ENCODE results near the gene CD40. TPM values are rescaled to one million over a fixed set of nuclear protein-coding genes. Genes with fewer than 3 reads are reported as not detected.

CD40 gene
- total RNA-seq, 1 donor from 2014 or later, result 14.0 TPM

DNA sequence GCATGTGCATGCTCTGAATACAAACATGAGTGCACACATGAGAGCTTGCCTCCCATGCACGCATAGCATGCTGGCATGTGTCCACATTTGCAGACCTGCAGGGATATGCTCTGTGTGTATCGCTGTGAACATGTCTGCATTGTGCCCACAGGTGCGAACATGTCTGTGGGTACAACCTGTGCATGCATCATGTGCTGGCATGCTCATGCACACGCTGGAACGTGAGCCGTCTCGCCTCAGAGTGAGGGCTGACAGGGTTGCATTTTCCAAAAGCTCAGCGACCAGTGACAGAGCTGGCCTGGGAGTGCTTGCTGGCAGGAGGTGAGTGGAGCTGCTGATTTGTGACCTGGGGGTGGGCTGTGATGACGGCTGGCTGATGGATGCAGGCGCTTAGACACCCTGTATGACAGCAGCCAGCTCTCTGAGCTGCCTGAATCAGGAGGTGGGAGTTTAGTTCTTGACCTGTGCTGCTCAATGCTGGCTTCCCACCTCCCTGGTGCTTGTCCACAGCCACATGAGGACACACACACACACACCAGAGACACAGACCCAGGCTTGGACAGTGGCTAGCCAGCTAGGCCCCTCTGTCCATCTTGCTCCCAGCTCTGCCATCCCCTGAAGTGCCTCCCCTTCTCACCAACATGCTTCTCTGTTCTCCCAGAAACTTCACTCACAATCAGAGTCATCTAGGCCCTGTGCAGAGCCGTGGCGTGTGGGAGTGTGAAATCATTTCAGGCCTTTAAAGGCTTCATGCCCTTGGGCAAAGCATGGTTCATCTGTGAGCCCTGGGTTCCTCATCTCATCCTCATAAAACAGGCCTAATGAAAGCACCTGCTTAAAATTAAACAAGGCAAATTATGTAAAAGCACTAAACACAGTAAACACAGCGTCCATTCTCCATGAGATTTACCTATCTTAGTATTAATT is 51.4 kb downstream of the CD40 start:
- no peak for DNase-seq (ENCODE audit: extremely low read depth, low read depth, low spot score)

DNA sequence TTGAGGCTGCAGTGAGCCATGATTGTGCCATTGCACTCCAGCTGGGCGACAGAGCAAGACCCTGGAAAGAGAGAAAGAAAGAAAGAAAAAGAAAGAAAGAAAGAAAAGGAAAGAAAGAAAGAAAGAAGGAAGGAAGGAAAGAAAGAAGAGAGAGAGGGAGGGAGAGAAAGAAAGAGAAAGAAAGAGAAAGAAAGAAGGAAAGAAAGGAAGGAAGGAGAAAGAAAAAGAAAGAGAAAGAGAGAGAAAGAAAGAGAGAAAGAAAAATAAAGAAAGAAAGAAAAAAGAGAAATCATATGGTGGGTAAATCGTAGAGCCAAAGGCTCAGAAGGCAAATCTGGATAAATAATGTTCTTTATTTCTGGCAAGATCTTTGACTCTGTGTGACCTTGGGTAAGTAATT is 53.4 kb downstream of the CD40 start:
- no peak for DNase-seq (ENCODE audit: extremely low read depth, low read depth, low spot score)

DNA sequence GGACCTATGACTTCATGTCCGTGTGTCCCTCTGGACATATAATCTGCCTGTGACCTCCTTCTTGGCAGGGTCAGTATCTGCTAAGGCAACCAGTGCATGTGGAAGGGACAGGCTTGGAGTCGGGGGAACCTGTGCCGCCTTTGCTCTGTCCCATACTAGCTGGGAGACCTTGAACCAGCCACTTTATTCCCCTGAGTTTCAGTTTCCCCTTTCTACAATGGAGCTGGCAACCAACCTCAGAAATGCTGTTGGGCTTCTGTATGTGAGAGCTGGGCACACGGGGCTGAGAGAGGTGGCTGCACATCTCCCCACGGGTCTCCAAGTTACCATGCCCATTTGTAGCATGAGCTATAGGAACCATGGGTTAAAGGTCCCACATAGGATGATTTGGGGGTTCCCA is 53.8 kb downstream of the CD40 start:
- DNase-seq (ENCODE audit: extremely low read depth, low read depth, low spot score), result no peak

DNA sequence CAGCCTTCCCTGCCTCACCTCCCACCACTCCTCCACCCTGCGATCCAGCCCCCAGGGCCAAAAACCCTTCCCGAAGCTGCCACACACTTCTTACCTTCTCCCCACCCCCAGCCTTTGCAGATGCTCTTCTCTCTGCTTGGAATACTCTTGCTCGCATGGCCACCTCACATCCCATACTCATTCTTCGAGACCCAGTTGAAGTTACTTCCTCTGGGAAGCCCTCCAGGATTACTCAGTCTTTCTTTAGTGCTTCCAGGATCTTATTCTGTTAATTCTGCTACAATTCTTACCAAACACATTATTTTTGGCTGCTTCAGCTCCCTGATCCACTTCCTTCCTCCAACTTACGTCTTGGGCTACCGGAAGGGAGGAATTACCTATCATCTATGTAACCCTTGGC is 54.3 kb downstream of the CD40 start:
- no peak for DNase-seq (ENCODE audit: extremely low read depth, low read depth, low spot score)

DNA sequence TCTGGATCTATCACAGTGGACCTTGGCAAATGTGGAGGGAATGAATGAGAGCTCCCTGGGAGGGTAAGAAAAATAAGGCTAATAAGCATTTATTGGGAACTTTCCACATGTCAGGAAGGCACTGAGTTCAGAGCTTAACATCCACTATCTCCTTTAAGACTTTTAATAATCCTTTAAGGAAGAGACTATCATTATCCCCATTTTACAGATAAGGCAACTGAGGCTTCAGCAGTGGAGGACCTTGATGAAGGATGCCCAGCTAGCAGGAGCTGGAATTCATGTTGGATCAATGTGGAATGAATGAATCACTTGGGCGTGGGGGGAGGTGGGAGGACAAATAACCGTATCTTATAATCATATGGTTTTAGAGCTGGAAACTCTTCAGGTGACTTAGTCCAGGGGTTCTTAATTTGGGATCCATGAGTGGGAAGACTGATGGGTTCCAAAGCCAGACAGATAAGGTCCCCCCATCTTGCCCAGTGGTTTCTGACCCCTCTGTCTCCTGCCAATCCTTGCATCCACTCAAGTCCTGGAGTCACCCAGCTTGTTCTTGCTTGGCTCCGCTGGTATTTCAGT is 54.9 kb downstream of the CD40 start:
- no peak for DNase-seq (ENCODE audit: extremely low read depth, low read depth, low spot score)

DNA sequence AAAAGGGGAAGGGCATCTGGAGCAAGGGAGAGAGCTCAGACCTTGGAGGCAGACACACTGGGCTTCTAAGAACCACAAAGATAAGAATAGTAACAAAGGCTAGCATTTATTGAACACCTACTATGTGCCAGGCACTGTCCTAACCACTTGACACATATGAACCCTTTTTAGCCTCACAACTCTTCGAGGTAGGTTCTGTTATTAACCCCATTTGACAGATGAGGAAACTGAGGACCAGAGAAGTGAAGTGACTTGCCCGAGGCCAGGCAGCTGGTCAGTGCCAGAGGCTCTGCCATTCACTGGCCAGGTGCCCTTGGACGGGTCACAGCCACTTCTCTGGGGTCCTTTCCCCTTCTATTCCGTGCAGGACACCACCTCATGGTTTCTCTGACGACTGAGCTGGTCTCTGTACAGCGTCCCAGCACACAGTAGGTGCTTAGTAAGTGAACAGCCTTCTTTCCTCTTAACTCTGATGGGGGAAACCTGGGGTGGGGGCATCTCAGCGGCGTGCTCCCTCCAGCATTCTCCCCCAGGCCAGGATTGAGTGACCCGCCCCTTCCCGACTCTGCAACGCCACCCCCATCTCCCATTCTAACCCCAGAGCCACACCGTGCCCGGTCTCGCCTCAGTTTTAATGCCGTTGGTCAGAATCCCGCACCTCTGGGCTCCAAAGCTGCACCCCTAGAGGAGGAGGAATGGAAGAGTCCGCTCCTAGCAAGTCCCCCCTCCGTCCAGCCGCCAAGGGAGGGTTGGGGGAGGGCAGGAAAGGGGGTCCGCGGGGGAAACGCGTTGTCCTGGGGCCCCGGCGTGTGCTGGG is 55.7 kb downstream of the CD40 start:
- no peak for DNase-seq (ENCODE audit: extremely low read depth, low read depth, low spot score)

DNA sequence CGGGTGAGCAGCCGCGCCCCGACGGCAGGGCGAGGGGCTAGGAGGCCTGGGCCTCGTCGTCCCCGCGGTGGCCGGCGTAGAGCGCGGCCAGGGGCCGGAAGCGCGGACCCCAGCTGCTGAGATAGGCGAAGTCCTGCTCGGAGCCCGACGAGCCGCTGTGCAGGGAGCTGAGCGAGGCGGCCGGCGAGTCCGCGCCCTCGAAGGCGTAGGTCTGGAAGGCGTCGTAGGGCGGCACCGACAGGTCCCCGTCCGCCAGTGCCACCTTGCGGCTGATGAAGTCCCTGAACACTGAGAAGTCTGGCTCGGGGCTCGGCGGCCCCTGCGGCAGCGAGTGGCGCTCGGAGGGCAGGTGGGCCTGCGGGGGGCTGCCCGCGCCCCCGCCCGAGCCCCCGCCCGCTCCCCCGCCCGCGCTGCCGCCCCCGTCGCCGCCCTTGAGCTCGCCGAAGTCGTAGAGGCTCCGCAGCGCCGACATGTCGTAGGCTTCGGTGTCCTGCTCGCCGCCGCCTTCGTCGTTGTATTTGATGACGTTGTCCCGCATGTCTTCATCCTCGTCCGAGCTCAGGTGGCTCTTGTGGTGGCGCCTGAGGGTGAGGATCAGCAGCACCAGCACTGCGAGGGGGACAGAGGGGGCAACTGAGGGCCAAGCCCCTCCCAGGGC is 56.5 kb downstream of the CD40 start:
- no peak for DNase-seq (ENCODE audit: extremely low read depth, low read depth, low spot score)

GRCh38 chr20:46175127-46175494 is 57.0 kb downstream of the CD40 start:
- no peak for DNase-seq (ENCODE audit: extremely low read depth, low read depth, low spot score)

DNA sequence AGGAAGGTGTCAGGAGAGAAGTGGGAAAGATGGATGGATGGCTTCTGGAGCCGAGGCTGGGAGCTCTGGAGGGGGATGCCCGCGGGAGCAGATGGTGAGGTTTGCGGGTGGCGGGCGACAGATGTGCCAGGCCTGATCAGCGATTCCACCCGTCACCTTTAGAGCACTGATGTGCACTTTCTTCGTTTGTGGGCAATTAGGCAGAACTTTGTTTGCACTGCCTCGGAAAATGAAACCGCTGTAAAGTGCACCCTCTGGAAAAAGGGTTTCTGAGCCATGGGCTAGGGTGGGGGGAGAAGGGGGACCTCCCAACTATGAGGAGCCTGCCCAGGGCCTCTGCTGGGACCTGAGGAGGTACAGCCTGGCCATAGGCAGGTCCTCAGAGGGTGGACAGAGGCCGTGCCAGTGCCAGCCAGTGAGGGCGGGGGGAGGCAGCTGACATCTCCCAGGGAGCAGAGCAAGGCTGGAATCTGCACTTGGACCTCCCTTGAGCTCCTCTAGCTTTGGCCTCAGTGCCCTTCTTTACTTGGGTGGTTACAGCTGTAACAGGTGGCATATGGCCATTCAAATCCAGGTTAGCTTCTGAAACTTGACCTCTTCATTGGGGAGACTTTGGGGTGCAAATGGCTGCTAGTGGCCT is 58.7 kb downstream of the CD40 start:
- no peak for DNase-seq (ENCODE audit: extremely low read depth, low read depth, low spot score)

GRCh38 chr20:46177768-46178167 is 59.7 kb downstream of the CD40 start:
- no peak for DNase-seq (ENCODE audit: extremely low read depth, low read depth, low spot score)

GRCh38 chr20:46178891-46179290 is 60.8 kb downstream of the CD40 start:
- no peak for DNase-seq (ENCODE audit: extremely low read depth, low read depth, low spot score)

Other genes starting within 250 kb of the CD40 start
- 9.4 and 11.4 TPM in 2 replicates for gene ZSWIM1, start 237.1 kb upstream of the CD40 start, total RNA-seq
- 0.29 TPM in 1 of 2 replicates, not detected in the other for gene SPATA25, start 230.7 kb upstream of the CD40 start, total RNA-seq
- 3.4 and 4.8 TPM in 2 replicates for gene NEURL2, start 227.1 kb upstream of the CD40 start, total RNA-seq
- gene CTSA, start 227.0 kb upstream of the CD40 start, total RNA-seq, result 190 and 234 TPM in 2 replicates
- 24.6 and 28.1 TPM in 2 replicates for gene PLTP, start 206.2 kb upstream of the CD40 start, total RNA-seq
- 12.8 and 17.4 TPM in 2 replicates for gene PCIF1, start 183.6 kb upstream of the CD40 start, total RNA-seq
- 12.5 and 19.3 TPM in 2 replicates for gene ZNF335, start 146.1 kb upstream of the CD40 start, total RNA-seq
- 0.12 and 1.1 TPM in 2 replicates for gene MMP9, start 109.4 kb upstream of the CD40 start, total RNA-seq
- gene SLC12A5, start 89.1 kb upstream of the CD40 start, total RNA-seq, result 0.34 and 2.2 TPM in 2 replicates
- gene NCOA5, start 28.4 kb upstream of the CD40 start, total RNA-seq, result 25.9 and 34.3 TPM in 2 replicates
- 0.06 TPM in 1 of 2 replicates, not detected in the other for gene CDH22, start 190.2 kb downstream of the CD40 start, total RNA-seq

Measured in glomerular endothelial cell (primary cell).